Endothelial cell of umbilical vein (primary cell): ENCODE measurements around the gene ACOT11. TPM values are rescaled to one million over a fixed set of nuclear protein-coding genes. Genes with fewer than 3 reads are reported as not detected.

Experiments used
- BruUV-seq: library from RNA; stranded (reverse); fragments of 400-500 nt; replicated peaks from 2 replicates; lab custom pipeline; 2021; lab: Mats Ljungman, UMichigan
- CTCF ChIA-PET: fragments of 300-600, 350-600 bp; sonication (Branson Sonifier 250); formaldehyde crosslinking; loops from one replicate; lab custom pipeline; 2021; ENCODE audit warnings: antibody characterized with exemption, inconsistent platforms; lab: Charles Lee
- POLR2A ChIA-PET: fragments of 300-600, 350-600 bp; sonication (Branson Sonifier 250); formaldehyde crosslinking; loops from one replicate; lab custom pipeline; 2021; ENCODE audit warnings: antibody characterized with exemption, inconsistent platforms; lab: Charles Lee
- DNase-seq: peaks from one replicate; pipeline ENCODE4 v3.0.0-alpha.2; 2011; ENCODE audit warnings: low read depth, low spot score
- FAIRE-seq: peaks from 2 replicates; lab custom pipeline; 2011; peaks lifted over from hg19 to GRCh38; lab: Jason Lieb, UNC
- H2AFZ ChIP-seq: 2 replicates; pipeline ENCODE4 v1.6.0; 2012; ENCODE audit warnings: low read depth, low read length, control low read depth, inconsistent platforms
- H3K27ac ChIP-seq: 2 replicates; pipeline ENCODE4 v1.5.1; 2011; ENCODE audit warnings: low read depth, mild to moderate bottlenecking, control low read depth, low read length, moderate library complexity; ENCODE audit not compliant: insufficient read depth
- H3K27me3 ChIP-seq, 2 experiments: 2 replicates each; pipeline versions ENCODE4 v1.6.0 to v1.6.1; 2011; ENCODE audit warnings: low read length in 2 of 2, mixed read lengths in 1 of 2; ENCODE audit not compliant: control insufficient read depth in 2 of 2, insufficient read depth in 2 of 2
- H3K36me3 ChIP-seq, 2 experiments: 2 replicates in 1 of 2; 3 replicates in 1 of 2; pipeline ENCODE4 v1.5.1; 2011; ENCODE audit warnings: low read length in 2 of 2, mild to moderate bottlenecking in 1 of 2, moderate library complexity in 1 of 2; ENCODE audit not compliant: control insufficient read depth in 2 of 2, insufficient read depth in 2 of 2; ENCODE audit errors: extremely low read depth in 1 of 2
- H3K4me1 ChIP-seq: 3 replicates; pipeline ENCODE4 v1.5.1; 2011; ENCODE audit warnings: mild to moderate bottlenecking, low read length; ENCODE audit not compliant: control insufficient read depth, insufficient read depth; ENCODE audit errors: extremely low read depth
- H3K4me2 ChIP-seq: 2 replicates; pipeline ENCODE4 v1.6.1; 2011; ENCODE audit warnings: low read length, control low read depth, mixed read lengths; ENCODE audit not compliant: insufficient read depth
- H3K4me3 ChIP-seq, 3 experiments: fragments of 200-600 bp in 1 of 3; sonication (generic), shearing (Covaris generic) in 1 of 3; replicated peaks in 1 of 3; 2 replicates each; pipeline ENCODE4 v1.5.1; 2011 to 2016; ENCODE audit warnings: control low read depth in 3 of 3, low read length in 3 of 3, mild to moderate bottlenecking in 2 of 3, inconsistent platforms in 1 of 3, low read depth in 1 of 3, moderate library complexity in 1 of 3; ENCODE audit not compliant: insufficient read depth in 1 of 3
- H3K79me2 ChIP-seq: 2 replicates; pipeline ENCODE4 v1.6.0; 2012; ENCODE audit warnings: low read length, inconsistent platforms; ENCODE audit not compliant: control insufficient read depth, insufficient read depth
- H3K9ac ChIP-seq: replicated peaks from 2 replicates; pipeline ENCODE3; 2011; ENCODE audit warnings: low read length, control low read depth; ENCODE audit not compliant: insufficient read depth; ENCODE audit errors: extremely low read depth
- H3K9me1 ChIP-seq: replicated peaks from 3 replicates; pipeline ENCODE4 v1.6.0; 2011; ENCODE audit warnings: mild to moderate bottlenecking, low read length; ENCODE audit not compliant: control insufficient read depth, insufficient read depth; ENCODE audit errors: extremely low read depth
- H3K9me3 ChIP-seq: replicated peaks from 2 replicates; pipeline ENCODE4 v1.5.1; 2012; ENCODE audit warnings: low read length, inconsistent platforms; ENCODE audit not compliant: control insufficient read depth, insufficient read depth
- H4K20me1 ChIP-seq: replicated peaks from 2 replicates; pipeline ENCODE3; 2011; ENCODE audit warnings: mild to moderate bottlenecking, low read length; ENCODE audit not compliant: control insufficient read depth, insufficient read depth; ENCODE audit errors: extremely low read depth
- CTCF ChIP-seq, 2 donors: IDR thresholded peaks; 1 replicate in 1 of 2; 2 replicates in 1 of 2; pipeline ENCODE4 v1.5.1; 2011; ENCODE audit warnings: low read length in 2 of 2, mild to moderate bottlenecking in 2 of 2, moderate library complexity in 2 of 2, control low read depth in 1 of 2, inconsistent platforms in 1 of 2, low read depth in 1 of 2; ENCODE audit not compliant: insufficient read depth in 1 of 2; ENCODE audit errors: extremely low read depth in 1 of 2
- EZH2 ChIP-seq: IDR thresholded peaks from 2 replicates; pipeline ENCODE4 v1.6.1; 2012; ENCODE audit warnings: borderline replicate concordance, low read depth, mild to moderate bottlenecking, moderate library complexity, low read length, inconsistent platforms; ENCODE audit not compliant: severe bottlenecking
- FOS ChIP-seq: IDR thresholded peaks from 2 replicates; pipeline ENCODE4 v1.6.1; 2011; ENCODE audit warnings: mild to moderate bottlenecking, low read length, moderate library complexity, borderline replicate concordance; ENCODE audit not compliant: insufficient read depth
- GATA2 ChIP-seq: IDR thresholded peaks from 2 replicates; pipeline ENCODE4 v1.7.0; 2011; ENCODE audit warnings: low read depth, mild to moderate bottlenecking, moderate library complexity, mixed read lengths, low read length; ENCODE audit not compliant: insufficient read length, insufficient read depth
- JUN ChIP-seq: IDR thresholded peaks from 2 replicates; pipeline ENCODE4 v1.6.1; 2011; ENCODE audit warnings: borderline replicate concordance, low read depth; ENCODE audit not compliant: insufficient read length, insufficient read depth
- MYC ChIP-seq: IDR thresholded peaks from one replicate; pipeline ENCODE4 v1.6.1; 2011; ENCODE audit warnings: mild to moderate bottlenecking, low read depth, low read length
- POLR2A ChIP-seq: IDR thresholded peaks from 2 replicates; pipeline ENCODE4 v1.6.1; 2012; ENCODE audit warnings: low read depth, mild to moderate bottlenecking, control low read depth, low read length
- POLR2AphosphoS5 ChIP-seq: IDR thresholded peaks from 2 replicates; pipeline ENCODE4 v1.6.1; 2012; ENCODE audit warnings: low read depth, mild to moderate bottlenecking, control low read depth, low read length, moderate library complexity; ENCODE audit not compliant: insufficient read depth
- dilution Hi-C: fragments of 300-500 bp; cut with MboI; formaldehyde crosslinking; loops from one replicate; pipeline ENCODE4 v1.15.0; 2019; ENCODE audit warnings: low sequenced_read_pairs; ENCODE audit not compliant: extremely low pct_ligation_motif_present
- intact Hi-C: fragments of 100-400 bp; cut with micrococcal nuclease; formaldehyde crosslinking; loops from one replicate; pipeline ENCODE4 v1.10.0; 2022
- polyA plus RNA-seq, 4 experiments: library from polyadenylated mRNA; depleted of rRNA in 3 of 4; stranded (reverse) in 3 of 4; unstranded in 1 of 4; fragments of >200 nt; gene quantifications; 2 replicates each; pipeline versions ENCODE4 v1.2.1 to v1.2.3, GENCODE V29; 2011 to 2012; ENCODE audit warnings: missing spikeins in 1 of 4
- total RNA-seq: library from RNA; stranded (reverse); gene quantifications from 2 replicates; pipeline ENCODE4 v1.2.3, GENCODE V29; 2021
- TF ChIP-seq, protein P1 (sequence below): IDR thresholded peaks from 2 replicates; pipeline ENCODE4 v1.6.1; 2011; ENCODE audit not compliant: insufficient read depth, insufficient read length

Gene ACOT11
- total and polyA plus RNA-seq, 2 donors (not counting 3 experiments of a cell fraction or from before 2014, with no cell fraction given): 4.5 to 5.4 TPM

DNA sequence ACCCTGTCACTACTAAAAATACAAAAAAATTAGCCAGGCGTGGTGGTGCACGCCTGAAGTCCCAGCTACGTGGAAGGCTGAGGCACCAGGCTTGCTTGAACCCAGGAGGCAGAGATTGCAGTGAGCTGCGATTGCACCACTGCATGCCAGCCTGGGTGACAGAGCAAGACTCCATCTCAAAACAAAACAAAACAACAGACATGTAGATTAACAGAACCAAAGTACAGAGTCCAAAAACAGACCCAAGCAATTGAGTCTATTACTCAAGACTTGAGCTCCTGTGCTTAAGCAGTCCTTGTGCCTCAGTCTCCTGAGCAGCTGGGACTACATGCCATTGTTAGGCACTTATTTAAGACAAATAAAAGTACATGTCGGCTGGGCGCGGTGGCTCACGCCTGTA, 9.5 kb upstream of the ACOT11 start:
- peaks cover 17% of the 10 kb centered on the region for H3K4me1 ChIP-seq
- H3K27ac ChIP-seq: no peak overlapping the region
- dilution Hi-C loops (no loop called here), intact Hi-C loops (no loop called here)
- H2AFZ ChIP-seq: no peak overlapping the region
- H4K20me1 ChIP-seq: no peaks in the 10 kb centered on the region
- H3K9ac ChIP-seq: no peak overlapping the region
- CTCF ChIA-PET: interaction anchor here (1.2 kb wide), 1 partner anchor 39 kb away, joined by 3 read pairs; no protein-coding TSS in a partner anchor
- no peak for FAIRE-seq
- H3K27me3 ChIP-seq: peaks cover 0 to 7% of the 10 kb centered on the region in 2 experiments
- no peaks in the 10 kb centered on the region for H3K36me3 ChIP-seq
- no peaks in the 10 kb centered on the region for H3K79me2 ChIP-seq
- no peaks in the 10 kb centered on the region for H3K9me3 ChIP-seq
- BruUV-seq: no TSS peak
- no peak for DNase-seq
- POLR2A ChIA-PET: no interaction called here
- no peaks in the 10 kb centered on the region for H3K9me1 ChIP-seq
- TF ChIP-seq POLR2A (no peak), CTCF (IDR thresholded peaks at IDR 0.05; ENCODE audit: extremely low read depth in 1 of 2, insufficient read depth in 1 of 2, low read depth in 1 of 2, low read length in 2 of 2) (no peak), FOS (no peak), EZH2 (no peak), MYC (no peak), POLR2AphosphoS5 (no peak), GATA2 (no peak), JUN (no peak)
- TF ChIP-seq, protein P1, sequence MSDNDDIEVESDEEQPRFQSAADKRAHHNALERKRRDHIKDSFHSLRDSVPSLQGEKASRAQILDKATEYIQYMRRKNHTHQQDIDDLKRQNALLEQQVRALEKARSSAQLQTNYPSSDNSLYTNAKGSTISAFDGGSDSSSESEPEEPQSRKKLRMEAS: no peak
- H3K4me2 ChIP-seq: no peak overlapping the region
- no peak overlapping the region for H3K4me3 ChIP-seq
